B cell (primary cell): ENCODE results near the gene APOC3.

Experiments
- EZH2 ChIP-seq: IDR thresholded peaks from 2 replicates; pipeline ENCODE4 v1.6.1; 2012; ENCODE audit warnings: borderline replicate concordance, low read depth, mild to moderate bottlenecking, moderate library complexity, low read length; ENCODE audit not compliant: insufficient read depth, poor library complexity, severe bottlenecking
- TF ChIP-seq, protein P1 (sequence below): fragments of 200-600 bp; IDR thresholded peaks from one replicate; pipeline ENCODE4 v1.8.0; 2022; ENCODE audit warnings: antibody characterized with exemption, mild to moderate bottlenecking

DNA sequence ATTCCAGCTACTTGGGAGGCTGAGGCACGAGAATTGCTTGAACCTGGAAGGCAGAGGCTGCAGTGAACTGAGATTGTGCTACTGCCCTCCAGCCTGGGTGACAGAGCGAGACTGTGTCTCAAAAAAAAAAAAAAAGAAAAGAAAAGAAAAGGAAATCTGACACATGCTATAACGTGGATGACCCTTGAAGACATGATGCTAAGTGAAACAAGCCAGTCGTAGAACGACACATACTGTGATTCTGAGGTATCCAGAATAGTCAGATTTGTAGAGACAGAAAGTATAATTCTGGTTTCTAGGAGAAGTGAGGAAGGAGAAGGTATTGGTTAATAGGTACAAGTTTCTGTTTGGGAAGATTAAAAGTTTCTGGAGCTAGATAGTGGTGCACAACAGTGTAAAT, 31.3 kb upstream of the APOC3 start:
- TF ChIP-seq, protein P1, sequence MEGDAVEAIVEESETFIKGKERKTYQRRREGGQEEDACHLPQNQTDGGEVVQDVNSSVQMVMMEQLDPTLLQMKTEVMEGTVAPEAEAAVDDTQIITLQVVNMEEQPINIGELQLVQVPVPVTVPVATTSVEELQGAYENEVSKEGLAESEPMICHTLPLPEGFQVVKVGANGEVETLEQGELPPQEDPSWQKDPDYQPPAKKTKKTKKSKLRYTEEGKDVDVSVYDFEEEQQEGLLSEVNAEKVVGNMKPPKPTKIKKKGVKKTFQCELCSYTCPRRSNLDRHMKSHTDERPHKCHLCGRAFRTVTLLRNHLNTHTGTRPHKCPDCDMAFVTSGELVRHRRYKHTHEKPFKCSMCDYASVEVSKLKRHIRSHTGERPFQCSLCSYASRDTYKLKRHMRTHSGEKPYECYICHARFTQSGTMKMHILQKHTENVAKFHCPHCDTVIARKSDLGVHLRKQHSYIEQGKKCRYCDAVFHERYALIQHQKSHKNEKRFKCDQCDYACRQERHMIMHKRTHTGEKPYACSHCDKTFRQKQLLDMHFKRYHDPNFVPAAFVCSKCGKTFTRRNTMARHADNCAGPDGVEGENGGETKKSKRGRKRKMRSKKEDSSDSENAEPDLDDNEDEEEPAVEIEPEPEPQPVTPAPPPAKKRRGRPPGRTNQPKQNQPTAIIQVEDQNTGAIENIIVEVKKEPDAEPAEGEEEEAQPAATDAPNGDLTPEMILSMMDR, result no peak
- no peak for TF ChIP-seq EZH2
